Vagina (tissue), 2 donors: ENCODE results near the gene DHX15.

ENCODE experiments used
- CTCF ChIP-seq, 3 experiments: fragments of 450-650 bp in 2 of 3; fragments of 200-600 bp in 1 of 3; sonication (generic) in 1 of 3; IDR thresholded peaks; one replicate each; pipeline ENCODE4 v1.5.1; 2017 to 2019; ENCODE audit warnings: antibody characterized with exemption in 3 of 3, mild to moderate bottlenecking in 2 of 3, moderate library complexity in 2 of 3
- POLR2A ChIP-seq, 2 donors: fragments of 450-650 bp; IDR thresholded peaks; one replicate each; pipeline ENCODE4 v1.6.1; 2017; ENCODE audit warnings: antibody characterized with exemption in 2 of 2, mild to moderate bottlenecking in 2 of 2, moderate library complexity in 2 of 2

GRCh38 chr4:24513718-24514117 lies 70.6 kb downstream of the DHX15 start:
- TF ChIP-seq CTCF (IDR thresholded peaks at IDR 0.05) (no peak), POLR2A (IDR thresholded peaks at IDR 0.05) (no peak)
